NT2/D1 (cell line): Measurements from ENCODE around the gene EIF1AD.

Experiments
- DNase-seq: peaks from one replicate; pipeline ENCODE4 v3.0.0-alpha.2; 2011; ENCODE audit warnings: low read depth, low spot score
- H3K27me3 ChIP-seq: 2 replicates; pipeline ENCODE4 v1.6.0; 2011; ENCODE audit warnings: mild to moderate bottlenecking; ENCODE audit not compliant: insufficient read length, insufficient read depth
- H3K36me3 ChIP-seq: 2 replicates; pipeline ENCODE4 v1.6.1; 2011; ENCODE audit warnings: mild to moderate bottlenecking, low read length, mixed read lengths; ENCODE audit not compliant: insufficient read depth, insufficient read length
- H3K4me1 ChIP-seq: 2 replicates; pipeline ENCODE4 v1.5.1; 2011; ENCODE audit not compliant: insufficient read depth, insufficient read length
- H3K4me3 ChIP-seq: 2 replicates; pipeline ENCODE4 v1.5.1; 2011; ENCODE audit warnings: low read depth; ENCODE audit not compliant: insufficient read length
- H3K9ac ChIP-seq: 2 replicates; pipeline ENCODE4 v1.6.0; 2011; ENCODE audit warnings: low read depth; ENCODE audit not compliant: insufficient read length
- H3K9me3 ChIP-seq: 2 replicates; pipeline ENCODE4 v1.5.1; 2011; ENCODE audit warnings: mild to moderate bottlenecking, low read length; ENCODE audit not compliant: insufficient read depth
- SUZ12 ChIP-seq: IDR thresholded peaks from 2 replicates; pipeline ENCODE4 v1.6.1; 2011; ENCODE audit not compliant: insufficient read length, insufficient read depth; ENCODE audit errors: extremely low read depth
- YY1 ChIP-seq: IDR thresholded peaks from 2 replicates; pipeline ENCODE4 v1.6.1; 2011; ENCODE audit not compliant: insufficient read length, insufficient read depth
- ZNF274 ChIP-seq: IDR thresholded peaks from 2 replicates; pipeline ENCODE4 v1.6.1; 2011; ENCODE audit warnings: mild to moderate bottlenecking, low read depth, low read length

The EIF1AD gene

DNA sequence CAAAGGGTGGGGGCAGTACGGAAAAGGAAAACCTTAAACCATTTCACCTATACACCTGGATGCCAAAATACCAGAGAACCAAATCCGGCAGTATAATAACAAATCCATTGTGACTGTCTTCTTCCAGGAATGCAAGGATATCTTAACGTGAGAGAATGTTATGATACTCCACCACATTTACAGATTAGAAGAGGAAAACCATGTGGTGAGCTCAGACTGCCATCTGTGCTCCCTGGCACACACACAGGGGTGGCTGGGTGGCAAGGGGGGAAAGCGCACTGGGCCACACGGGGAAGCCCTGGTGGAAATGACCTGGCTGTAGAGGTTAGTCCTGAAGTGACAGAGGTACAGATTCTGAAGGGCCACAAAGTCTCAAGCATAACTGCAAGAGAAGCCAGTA, 9.9 kb downstream of the EIF1AD start:
- Histone ChIP-seq H3K4me1 (no peaks in the 10 kb centered on the region), H3K9me3 (no peaks in the 10 kb centered on the region), H3K36me3 (peaks cover 24% of the 10 kb centered on the region), H3K4me3 (no peak overlapping the region), H3K27me3 (no peaks in the 10 kb centered on the region), H3K9ac (no peak overlapping the region)
- no peak for DNase-seq
- no peak for TF ChIP-seq SUZ12
- no peak for TF ChIP-seq ZNF274
- no peak for TF ChIP-seq YY1

DNA sequence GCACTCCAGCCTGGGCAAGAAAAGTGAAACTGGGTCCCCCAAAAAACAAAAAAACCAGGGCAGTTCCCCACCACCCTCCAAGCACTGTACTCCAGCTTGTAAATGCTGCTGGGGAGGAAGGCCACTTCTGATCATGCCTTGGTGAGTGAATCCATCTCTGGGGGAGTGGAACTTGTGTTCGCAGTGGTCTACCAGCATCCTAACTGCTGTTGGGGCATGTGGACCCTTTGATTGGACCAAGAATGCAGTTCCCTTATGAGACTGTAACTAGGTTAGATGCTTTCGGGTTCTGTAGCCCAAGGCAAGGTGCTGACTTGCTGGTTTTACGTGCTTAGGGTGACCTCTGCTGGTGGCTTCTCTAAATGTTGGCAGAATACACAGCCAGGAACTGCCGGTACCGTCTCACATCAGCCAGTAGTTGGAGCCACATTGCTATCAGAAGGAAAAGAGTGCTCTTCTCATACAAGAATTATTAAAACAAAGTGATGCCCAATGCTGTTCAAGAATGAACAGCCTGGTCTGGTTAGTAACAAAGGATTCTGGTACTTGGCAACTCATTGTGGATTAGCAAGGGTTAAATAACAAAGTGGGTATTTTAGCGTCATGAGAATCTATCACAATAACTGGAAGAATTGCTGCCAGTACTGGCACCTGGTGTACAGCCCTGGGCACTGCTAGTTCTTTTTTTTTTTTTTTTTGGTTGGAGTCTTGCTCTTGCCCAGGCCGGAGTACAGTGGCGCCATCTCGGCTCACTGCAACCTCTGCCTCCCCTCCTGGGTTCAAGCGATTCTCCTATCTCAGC, 13.0 kb downstream of the EIF1AD start:
- H3K27me3 ChIP-seq, result no peaks in the 10 kb centered on the region
- no peak overlapping the region for H3K4me3 ChIP-seq
- no peaks in the 10 kb centered on the region for H3K9me3 ChIP-seq
- TF ChIP-seq SUZ12 (no peak), YY1 (no peak), ZNF274 (no peak)
- peaks cover 13% of the 10 kb centered on the region for H3K36me3 ChIP-seq
- no peak overlapping the region for H3K9ac ChIP-seq
- H3K4me1 ChIP-seq, result no peaks in the 10 kb centered on the region
- DNase-seq, result peak; percentile 90

GRCh38 chr11:65987336-65987735, 14.6 kb downstream of the EIF1AD start:
- Histone ChIP-seq H3K27me3 (no peaks in the 10 kb centered on the region), H3K4me3 (no peak overlapping the region), H3K9me3 (no peaks in the 10 kb centered on the region), H3K36me3 (peaks cover 13% of the 10 kb centered on the region), H3K9ac (no peak overlapping the region), H3K4me1 (peaks cover 2% of the 10 kb centered on the region)
- TF ChIP-seq SUZ12, result no peak
- TF ChIP-seq ZNF274, result no peak
- no peak for TF ChIP-seq YY1
- DNase-seq, result no peak

GRCh38 chr11:65983589-65983987, 18.4 kb downstream of the EIF1AD start:
- no peaks in the 10 kb centered on the region for H3K27me3 ChIP-seq
- H3K4me3 ChIP-seq, result no peak overlapping the region
- DNase-seq, result no peak
- no peak for TF ChIP-seq SUZ12
- no peak for TF ChIP-seq YY1
- no peaks in the 10 kb centered on the region for H3K9me3 ChIP-seq
- peaks cover 32% of the 10 kb centered on the region for H3K36me3 ChIP-seq
- peaks cover 2% of the 10 kb centered on the region for H3K4me1 ChIP-seq
- no peak overlapping the region for H3K9ac ChIP-seq

GRCh38 chr11:65982824-65983588, 19.0 kb downstream of the EIF1AD start:
- no peaks in the 10 kb centered on the region for H3K27me3 ChIP-seq
- DNase-seq, result no peak
- H3K4me3 ChIP-seq, result no peak overlapping the region
- peaks cover 33% of the 10 kb centered on the region for H3K36me3 ChIP-seq
- no peak overlapping the region for H3K9ac ChIP-seq
- H3K9me3 ChIP-seq, result no peaks in the 10 kb centered on the region
- peaks cover 2% of the 10 kb centered on the region for H3K4me1 ChIP-seq
- TF ChIP-seq ZNF274 (no peak), YY1 (no peak), SUZ12 (no peak)

- Histone ChIP-seq H3K36me3 (peaks cover 41% of the 10 kb centered on the region), H3K9me3 (no peaks in the 10 kb centered on the region), H3K4me1 (peaks cover 2% of the 10 kb centered on the region), H3K27me3 (no peaks in the 10 kb centered on the region), H3K4me3 (no peak overlapping the region), H3K9ac (no peak overlapping the region)
- TF ChIP-seq SUZ12 (no peak), ZNF274 (no peak), YY1 (no peak)
- no peak for DNase-seq
Measured at GRCh38 chr11:65981972-65982823, 19.8 kb downstream of the EIF1AD start.

DNA sequence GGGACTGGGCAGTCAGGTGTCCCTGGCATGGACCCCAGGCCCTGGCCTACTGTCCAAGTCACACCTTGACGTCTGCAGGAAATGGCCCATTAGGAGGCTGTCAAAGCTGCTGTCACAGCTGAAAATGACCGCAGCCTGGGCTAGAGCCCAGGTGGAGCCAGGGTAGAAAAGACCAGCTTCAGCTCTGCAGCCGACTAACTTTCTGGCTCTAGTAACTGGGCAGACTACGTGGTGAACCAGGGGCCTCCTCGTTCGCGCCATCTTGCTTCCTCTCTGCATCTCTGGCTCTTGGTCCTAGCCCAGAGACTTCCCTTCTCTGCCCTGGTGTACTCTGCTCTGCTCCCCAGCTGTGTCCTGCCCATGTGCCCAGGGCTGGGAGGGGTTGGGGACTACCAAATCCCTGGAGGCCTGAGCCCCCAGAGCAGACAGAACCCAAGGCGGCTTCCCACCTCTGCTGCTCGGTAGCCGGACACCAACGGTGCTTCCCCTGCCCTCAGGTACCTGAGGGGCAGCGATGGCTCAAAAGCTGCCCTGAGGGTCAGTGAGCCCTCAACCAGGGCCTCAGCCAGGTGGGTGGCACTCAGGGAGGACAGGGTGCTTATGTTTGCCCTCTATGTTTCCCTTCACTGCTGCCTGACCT, 20.7 kb downstream of the EIF1AD start:
- TF ChIP-seq YY1 (no peak), ZNF274 (no peak), SUZ12 (no peak)
- Histone ChIP-seq H3K4me1 (peaks cover 5% of the 10 kb centered on the region), H3K36me3 (peaks cover 51% of the 10 kb centered on the region), H3K9me3 (no peaks in the 10 kb centered on the region), H3K4me3 (no peak overlapping the region), H3K27me3 (no peaks in the 10 kb centered on the region), H3K9ac (no peak overlapping the region)
- no peak for DNase-seq
